ENCODE measurements around the gene ZFY. TPM values are rescaled to one million over a fixed set of nuclear protein-coding genes. Genes with fewer than 3 reads are reported as not detected.

ZFY gene
- total RNA-seq, result 16.1 and 19.1 TPM in 2 replicates

GRCh38 chrY:2934861-2935715 is at the start of gene ZFY:
Gene ZFY, plus strand, starts transcription at chrY:2935381. Its CDS starts 18,556 bp downstream, at chrY:2953937.

Other genes starting within 250 kb of the ZFY start
- not detected in 2 replicates for gene SRY, start 147.7 kb upstream of the ZFY start, total RNA-seq
- gene RPS4Y1, start 93.8 kb upstream of the ZFY start, total RNA-seq, result 288 and 290 TPM in 2 replicates